Esophagus mucosa (tissue), 1 donor: ENCODE measurements around the gene NFASC. TPM values are rescaled to one million over a fixed set of nuclear protein-coding genes. Genes with fewer than 3 reads are reported as not detected.
A peak's percentile ranks its signal among the peaks of the same experiment; 100 is the strongest.

ENCODE experiments used
- ATAC-seq: fragments of 200-7000 bp; cut with Tn5 transposase; one replicate; pipeline ENCODE4 v1.9.1; 2020
- total RNA-seq: library from RNA; stranded (reverse); gene quantifications from one replicate; pipeline ENCODE4 v1.2.4, GENCODE V29; 2023
- donor health status: DM: yes; HTN: yes; CAD: no.

The NFASC gene
- total RNA-seq, 1 donor from 2014 or later: 12.2 TPM

DNA sequence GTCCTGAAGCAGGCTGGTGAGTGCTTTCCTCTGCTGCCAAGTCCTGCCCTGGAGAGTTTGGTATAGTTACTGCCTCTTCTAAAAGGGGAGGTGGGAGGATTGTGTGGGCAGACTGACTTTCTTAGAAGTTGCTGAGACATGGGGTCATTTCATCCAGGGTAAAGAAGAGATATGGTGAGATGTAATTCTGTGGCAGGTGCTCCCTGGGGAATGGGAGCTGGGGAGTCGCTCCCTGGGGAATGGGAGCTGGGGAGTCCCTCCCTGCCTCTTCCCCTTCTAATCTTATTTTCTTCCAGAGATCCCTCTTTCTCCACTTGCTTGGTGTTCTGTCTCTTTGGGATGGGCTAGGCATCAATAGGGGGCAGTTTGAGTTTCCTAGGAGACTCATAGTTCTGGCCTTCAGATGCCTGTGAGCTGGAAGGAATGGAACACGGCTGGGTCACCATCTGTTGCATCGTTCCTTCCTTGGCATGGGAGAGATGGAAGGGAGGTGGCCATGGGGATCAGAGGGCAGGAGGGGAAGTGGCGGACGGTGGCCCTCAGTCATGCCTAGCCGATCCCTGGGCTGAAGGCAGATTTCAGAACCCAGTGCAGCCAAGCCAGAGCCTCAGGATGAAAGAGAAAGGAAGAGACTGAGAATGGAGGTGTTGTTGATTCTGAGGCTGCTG lies 59.0 kb downstream of the NFASC start:
- no peak for ATAC-seq

DNA sequence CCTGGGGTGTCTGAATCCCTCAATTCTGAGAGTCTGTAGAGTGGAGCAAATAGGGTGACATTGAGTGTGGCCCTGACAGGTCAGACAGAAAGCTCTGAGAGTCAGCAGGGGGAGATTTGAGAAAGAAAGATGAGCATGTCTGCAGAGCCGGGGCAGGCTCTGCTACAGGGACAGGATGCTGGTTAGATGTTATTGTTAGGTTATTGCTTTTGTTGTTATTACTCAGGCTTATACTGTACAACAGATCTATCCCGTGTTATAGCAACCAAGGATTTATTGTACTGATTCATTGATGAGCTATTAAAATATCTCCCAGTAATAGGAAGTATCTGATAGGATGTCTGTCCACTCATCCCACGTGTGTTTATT lies 59.5 kb downstream of the NFASC start:
- ATAC-seq: no peak

DNA sequence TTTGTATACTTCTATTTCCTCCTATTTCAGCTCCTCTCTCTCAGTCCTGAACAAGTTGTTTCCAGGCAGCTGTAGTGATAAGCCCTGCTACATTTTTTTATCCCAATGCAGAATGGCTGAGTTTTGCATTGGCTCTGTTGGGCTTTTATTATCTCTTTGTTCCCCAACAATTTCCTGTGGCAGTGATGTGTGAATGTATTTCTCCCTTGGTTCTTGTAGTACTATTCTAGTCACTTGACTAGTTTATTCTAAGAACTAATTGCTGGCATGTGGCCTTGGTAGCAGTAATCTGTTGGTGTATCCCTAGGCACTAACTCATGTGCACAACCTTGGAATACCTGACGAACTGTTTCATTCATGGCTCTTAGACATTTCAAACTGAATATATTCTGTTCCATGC lies 60.7 kb downstream of the NFASC start:
- ATAC-seq: no peak

DNA sequence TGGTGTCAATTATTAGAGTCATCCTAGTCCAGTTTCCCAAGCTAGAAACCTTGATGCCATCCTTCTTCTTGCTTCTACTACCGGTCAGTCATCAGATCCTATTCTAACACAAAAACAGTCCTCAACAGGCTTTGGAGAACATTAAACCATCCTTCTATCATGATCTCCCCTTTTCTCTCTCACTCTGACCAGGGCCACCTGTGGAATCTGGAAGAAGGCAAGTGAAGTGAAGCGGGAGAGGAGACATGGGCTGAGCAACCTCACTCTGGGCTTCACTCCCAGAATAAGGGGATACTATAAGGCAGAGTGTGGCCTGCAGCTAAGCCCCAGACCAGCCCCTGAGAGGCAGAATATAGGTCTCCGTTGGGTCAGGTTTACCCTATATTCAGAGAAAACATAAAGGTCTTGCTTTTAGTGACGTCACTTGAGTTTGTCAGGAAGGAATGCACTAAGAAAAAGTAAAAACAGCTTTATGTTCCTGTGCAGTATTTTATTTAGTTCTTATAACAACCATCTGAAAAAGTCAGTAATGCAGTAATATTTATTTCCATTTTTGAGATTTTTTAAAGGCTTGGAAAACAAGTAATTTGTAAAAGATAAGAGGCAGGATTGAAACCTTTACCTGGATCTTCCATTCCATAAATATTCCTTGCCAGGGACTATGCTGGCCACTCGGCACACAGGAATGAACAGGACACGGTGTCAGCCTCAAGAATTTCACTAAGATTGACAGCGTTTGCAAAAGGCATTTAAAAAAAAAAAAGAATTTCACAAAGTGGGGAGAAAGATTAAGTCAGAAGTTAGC lies 61.3 kb downstream of the NFASC start:
- ATAC-seq: no peak

DNA sequence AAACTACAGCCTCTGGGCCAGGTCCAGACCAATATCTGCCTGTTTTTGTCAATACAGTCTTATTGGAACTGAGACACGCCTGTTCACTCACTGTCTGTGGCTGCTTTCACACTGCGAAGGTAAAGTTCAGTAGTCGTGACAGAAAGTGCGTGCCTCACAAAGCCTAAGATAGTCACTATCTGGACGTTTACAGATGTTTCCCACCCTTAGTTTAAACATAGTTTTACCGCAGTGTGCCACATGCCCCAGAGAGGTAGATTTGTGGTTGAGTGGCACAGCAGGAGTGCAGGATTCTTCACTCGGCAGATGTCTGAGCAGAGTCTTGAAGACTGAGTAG lies 61.9 kb downstream of the NFASC start:
- no peak for ATAC-seq

DNA sequence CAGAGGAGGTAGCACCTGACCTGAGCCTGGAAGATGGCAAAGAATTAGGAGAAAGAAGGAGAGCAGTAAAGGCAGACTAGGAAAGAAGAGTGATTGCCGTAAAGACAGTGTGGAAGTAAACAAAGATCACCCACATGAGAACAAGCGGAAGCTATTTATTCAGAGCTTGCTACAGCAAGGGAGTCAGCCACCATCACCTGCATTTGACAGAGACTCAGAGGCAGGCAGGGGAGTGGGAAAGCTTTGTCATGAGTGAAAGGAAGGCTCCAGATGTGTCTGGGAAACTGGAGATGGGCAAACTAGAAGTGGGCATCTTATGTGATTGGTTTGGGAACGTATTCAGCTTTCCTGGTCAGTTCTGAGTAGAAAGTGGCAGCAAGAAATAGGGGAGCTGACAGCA lies 64.5 kb downstream of the NFASC start:
- no peak for ATAC-seq

DNA sequence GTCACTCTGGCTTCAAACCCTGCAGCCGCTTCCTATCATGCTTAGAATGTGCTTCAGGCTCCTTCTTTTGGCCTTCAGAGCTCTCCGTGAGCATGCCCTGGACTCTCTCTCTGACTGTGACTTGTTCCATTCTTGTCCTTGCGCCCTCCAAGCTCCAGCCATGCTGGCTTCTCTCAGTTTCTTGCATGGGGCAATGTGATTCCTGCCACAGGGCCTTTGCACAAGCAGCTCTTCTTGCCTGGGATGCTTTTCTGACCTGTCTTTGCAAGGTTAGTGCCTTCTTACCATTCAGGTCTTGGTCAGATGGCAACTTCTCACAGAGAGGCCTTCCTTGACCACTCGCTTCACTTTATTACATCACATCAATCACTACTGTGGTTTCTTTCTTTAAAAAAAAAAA lies 66.1 kb downstream of the NFASC start:
- ATAC-seq: no peak

DNA sequence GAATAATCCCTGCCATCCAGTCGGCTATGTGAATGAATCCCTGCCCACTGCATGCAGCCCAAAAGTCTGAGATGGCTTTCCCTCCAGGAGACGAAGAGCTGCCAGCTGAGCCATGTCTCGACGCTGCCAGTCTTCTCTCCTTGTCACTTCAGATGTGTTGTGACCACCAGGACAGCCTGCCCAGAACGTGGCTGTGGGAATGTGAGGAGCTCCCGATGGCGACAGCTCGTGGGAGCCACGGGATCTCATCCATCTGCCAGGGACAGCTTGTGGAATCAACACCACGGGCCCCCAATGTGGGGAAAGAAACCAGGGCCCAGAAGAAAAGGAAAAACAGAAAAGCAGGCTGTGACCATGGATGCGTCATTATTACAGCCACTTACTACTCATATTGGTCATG lies 67.2 kb downstream of the NFASC start:
- no peak for ATAC-seq

DNA sequence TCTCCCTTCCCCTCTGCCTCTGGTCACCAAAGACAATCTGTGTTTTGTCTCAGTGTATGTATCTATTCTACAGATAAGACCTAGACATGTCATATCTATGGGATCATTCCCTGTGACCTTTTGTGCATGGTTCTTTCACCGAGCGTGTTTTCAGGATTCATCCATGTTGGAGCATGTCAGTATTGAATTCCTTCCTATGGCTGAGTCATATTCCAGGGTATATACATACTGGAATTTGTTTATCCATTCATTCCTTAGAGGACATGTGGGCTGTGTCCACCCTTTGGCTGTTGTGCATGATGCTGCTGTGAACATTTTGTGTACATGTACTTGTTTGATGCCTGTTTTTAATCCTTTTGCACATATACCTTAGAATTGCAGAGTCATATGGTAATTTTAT lies 69.9 kb downstream of the NFASC start:
- ATAC-seq: peak; percentile 30

DNA sequence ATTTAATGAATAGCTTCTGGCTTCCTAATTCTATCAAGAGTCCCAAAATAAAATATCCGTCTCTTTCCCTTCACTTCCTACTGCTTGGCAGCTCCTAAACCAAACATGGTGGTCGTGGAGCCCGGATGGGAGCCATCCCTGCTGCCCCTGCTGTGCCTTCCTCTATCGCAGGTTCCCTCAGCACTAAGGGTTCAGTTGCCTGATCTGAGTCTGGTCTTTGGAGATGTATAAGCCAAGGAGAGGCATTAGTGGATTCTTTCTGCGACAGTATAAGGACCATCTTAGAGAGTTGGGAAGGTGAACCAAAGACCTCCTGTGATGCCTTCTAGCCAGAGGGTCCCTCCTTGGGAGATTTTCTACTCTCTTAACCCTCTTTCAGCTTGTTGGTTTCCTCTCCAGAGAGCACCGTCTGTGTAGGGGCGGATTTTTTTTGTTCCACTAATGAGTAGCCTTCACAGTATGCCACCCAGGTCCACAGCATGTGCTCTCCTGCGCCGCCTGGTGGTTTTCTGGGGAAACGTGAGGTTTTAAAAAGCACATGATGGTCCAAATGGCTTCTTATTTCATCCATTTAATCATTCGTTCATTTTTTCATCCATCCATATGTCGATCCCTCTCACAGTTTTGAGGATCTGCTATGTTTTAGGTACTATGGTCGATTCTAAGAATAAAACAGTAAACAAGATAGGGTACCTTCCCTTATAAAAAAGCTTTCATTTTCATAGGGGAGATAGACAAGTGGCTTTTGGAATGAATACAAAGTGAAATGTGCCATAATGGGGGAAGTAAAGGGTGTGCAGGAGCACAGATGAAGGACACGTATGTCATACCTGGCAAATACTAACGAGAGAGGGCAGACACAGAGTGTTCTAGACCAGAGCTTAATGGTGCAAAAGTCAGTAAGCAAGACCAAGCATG lies 71.0 kb downstream of the NFASC start:
- ATAC-seq: peak; percentile 64

DNA sequence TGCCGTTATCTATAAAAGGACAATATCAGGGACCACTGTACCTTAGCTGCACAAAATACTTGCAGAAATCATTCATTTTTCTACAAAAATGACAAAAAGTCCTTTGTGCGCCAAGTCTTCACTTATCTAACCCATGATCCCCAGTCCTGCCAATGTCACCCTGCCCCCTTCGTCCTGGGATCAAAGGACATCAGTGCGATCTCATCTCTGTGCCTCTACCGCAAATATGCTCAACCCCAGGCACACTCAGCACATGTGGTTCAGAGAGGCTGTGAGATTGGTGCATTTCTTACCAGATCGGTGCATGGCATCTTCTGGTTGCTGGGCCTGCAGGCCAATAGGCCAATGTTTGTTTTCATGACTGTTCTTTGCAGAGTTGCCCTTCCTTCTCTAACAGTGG lies 72.8 kb downstream of the NFASC start:
- no peak for ATAC-seq

DNA sequence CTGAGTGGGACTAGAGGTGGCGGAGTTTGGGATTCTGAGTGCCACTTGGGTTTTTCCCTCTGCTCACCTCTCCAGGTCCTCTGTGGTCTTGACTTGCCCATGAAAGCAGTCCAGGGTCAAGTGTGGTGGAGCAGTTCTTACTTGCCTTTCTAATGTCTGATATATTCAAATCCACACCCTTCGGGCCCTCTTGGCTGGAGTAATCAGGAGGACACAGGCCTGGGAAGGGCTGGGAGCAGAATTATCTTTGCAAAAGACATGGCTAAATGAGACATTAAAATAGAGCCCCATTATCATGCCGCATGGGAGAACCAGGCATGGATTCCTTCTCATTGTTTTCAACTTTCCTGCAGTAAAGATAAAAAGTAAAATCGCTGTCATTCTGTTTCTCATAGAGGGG lies 74.0 kb downstream of the NFASC start:
- ATAC-seq: no peak

DNA sequence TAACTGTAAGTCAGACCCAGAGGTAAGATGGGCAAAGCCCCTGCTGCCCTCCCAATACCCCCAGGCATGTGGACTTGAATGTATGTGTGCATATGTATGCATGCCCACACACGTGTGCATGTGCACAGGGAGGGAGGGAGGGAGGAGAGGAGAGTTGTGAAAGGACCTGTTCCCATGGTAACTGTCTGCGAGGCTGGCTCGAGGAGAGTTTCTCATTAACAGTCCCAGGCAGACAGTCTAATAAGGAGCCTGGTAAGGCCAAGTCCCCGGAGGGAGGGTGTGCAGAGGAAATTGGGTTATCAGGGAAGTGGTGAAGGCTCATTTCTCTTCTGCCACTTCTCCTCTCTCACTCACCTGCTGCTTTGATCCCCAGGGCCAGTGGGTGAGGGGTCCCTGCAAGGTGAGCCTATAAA lies 74.9 kb downstream of the NFASC start:
- ATAC-seq: no peak

DNA sequence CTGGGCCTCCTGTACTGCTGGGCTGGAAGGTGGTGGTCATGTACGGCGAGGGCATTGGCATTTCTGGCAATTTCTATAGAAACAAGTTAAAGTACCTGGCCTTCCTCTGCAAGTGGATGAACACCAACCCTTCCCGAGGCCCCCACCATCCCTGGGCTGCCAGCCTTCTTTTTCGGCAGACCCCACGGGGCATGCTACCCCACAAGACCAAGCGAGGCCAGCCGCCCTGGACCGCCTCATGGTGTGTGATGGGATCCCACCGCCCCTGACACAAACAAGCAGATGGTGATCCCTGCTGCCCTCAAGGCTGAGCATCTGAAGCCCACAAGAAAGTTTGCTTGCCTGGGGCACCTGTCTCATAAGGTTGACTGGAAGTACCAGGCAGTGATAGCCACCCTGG lies 76.0 kb downstream of the NFASC start:
- no peak for ATAC-seq

DNA sequence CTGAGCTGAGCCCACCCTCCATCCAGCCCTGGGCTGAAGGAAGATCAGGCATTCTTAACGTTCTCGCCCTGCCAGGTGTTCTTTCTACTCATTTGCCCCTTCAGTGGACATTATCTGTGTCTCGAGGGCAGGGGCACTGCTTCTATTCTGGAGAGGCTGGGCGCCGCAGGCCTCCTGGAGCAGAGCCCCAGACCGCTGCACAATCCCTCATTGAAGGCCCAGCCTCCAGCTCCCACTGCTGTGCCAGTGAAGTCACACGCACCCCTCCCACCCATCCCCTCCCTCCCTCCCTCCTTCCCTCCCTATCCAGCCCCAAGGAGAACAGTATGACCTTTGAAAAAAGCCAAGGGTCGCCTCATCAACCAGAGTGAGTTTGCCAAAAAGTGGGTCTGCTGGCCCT lies 76.7 kb downstream of the NFASC start:
- no peak for ATAC-seq

DNA sequence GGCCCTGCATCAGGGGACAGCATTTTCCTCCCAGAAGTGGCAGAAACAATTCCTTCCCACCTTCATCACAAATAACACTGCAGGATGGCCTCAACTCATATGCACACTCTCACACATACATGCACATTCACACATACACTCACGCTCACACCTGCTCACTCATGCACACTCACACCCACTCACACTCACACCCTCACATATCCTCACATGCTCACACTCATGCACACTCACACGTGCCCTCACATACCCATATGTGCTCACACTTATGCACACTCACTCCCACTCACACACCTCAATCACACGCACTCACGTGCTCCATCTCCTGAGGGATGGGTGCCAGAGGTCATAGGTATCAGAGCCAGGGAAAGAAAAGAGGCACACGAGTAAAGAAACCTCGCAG lies 77.1 kb downstream of the NFASC start:
- no peak for ATAC-seq

DNA sequence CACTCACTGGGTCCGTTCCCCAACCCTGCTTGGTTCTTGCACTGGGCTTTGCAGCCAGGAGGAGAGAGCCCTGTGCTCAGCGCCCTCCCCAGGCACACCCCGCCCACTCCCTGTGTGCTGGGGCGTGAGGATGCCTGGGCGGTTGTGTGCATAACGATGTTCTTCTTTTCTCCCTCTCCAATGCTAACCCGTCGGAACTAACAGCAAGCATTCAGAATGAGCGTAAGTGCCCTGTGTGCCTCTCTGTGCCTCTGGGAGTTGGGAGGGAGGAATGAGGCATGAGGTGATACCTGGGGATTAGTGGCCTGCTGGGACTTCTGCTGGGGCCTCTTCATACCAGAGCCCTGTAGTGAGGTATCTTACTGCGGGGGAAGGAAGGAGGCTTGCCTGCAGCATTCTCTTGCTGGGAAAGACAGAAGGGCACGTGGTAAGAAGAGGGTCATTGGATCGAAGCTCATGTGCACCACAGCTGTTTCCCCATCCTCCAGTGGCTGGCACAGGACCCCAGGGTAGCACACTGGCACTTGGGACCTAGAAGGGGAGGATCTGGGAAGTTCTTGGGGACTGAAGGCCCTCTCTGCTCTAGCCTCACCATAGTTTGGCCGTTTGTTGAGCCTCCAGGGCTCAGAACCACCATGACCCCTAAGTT lies 79.8 kb downstream of the NFASC start:
- ATAC-seq: no peak

DNA sequence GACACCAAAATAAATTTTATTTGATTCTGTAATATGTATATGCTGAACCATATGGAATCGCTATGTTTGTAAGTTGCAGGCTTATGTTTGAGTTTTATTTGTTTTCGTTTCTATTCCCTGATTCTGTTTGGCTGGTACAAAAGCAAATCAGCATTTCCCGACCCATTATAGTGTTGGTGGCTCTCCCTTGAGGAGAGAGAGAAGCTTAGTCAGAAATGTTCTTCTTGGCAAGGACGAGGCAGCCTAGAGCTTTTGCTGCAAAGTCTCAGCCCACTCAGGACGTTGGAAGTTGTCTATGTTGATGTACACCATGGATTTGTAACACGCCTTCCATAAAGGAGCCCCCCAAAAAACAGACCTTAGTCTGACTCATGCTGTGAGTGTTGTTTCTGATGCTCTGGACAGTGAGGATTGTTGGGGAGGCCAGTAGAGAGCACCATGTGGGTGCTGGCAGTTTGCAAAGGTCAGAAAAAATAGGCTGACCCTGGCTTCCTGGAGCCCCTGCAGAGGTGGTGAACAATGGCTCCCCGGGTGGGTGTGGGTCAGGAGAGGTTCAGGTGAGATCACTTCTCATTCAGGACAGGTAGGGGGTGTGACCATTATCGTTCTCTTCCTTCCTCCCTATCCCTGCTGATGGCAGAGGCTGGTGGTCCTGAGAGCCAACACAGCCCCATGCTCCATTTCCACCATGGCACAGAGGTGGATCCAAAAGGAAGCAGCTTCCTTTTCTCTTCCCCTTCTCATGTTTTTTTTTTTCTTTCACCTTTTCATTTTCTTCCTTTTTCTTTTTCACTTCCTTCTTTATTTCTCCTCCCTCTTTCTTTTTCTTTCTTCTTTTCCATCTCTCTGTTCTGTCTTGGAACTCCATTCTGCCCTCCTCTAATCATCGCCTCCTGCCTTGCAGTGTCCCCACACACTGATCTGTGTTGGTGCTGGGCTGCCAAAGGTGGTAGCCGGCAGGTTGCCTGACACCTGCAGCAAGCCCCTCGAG lies 88.0 kb downstream of the NFASC start:
- no peak for ATAC-seq

DNA sequence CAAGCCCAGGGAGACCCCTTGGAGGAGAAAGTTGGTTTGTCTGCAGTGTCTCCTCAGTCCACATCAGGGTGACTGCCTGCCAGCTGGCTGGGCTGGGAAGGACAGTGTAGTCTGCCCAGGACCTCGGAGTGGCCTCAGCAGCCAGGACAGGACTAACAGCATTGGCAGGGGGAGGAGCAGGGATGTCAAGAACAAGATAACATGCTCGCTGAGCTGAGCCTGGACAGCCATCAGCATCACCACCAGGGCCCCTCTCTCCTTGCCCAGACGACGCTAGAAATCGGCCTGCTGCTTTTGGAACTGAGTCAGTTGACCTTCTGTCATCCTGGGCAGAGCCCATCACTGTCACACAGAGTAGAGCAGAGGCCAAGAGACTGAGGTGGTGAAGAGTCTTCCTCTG lies 88.7 kb downstream of the NFASC start:
- ATAC-seq: no peak

DNA sequence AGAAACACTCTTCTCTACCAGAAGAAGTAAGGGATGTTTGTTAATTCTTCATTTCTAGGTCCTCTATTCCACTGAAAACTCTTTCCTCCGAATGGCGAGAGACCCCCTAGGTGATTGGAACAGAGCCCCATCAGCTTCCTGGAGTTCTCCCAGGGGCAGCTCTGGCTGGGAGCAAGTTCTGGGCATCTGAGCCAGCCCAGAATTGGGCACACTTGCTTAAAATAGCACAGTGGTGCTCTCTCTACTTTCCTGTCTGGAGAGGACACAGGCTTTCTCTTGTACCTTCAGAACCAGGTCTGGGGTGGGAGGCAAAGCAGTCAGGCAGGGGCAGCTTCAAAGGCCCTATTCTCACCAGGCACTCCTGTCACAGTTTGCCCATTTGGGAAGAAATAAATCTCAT lies 89.2 kb downstream of the NFASC start:
- no peak for ATAC-seq

DNA sequence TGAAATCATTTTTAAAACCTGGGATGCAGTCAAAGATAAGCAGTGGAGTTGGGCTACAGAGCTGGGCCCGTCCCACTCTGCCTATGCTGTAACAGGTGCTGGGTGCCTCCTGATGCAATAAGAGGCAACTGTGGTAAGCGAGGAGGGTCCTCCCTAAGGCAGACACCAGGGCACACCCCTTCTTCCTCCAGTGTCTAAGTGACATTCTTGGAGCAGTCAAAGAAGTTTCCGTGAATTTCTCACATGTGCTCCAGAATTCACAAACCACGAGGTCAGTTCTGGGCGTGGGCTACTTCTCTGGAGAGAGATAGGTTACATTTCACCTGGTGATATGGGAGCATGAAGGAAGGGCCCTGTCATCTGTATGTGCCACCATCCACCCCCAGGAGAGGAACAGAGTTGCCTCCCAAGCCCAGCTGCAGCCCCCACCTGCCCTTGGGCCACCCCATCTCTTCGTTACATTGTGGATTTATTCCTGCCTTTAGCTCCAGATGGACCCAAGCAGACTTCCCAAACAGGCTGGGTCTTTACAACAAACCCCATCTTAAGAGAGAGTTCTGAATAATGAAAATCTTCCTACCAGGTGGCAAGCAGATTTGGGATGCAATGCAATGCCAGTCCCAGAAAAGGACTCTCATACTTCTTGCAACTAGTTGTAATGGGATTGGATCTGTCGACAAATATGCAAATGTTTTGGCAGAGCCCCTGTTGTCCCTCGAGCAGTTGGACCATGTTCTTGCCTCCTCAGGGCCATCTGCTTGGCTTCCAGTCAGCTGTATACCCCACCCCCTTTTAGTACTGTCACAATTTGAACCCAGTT lies 89.9 kb downstream of the NFASC start:
- no peak for ATAC-seq
